Left renal cortex interstitium (tissue), 4 donors: ENCODE results near the gene ZNF354C. TPM values are rescaled to one million over a fixed set of nuclear protein-coding genes. Genes with fewer than 3 reads are reported as not detected.

Experiments
- DNase-seq, 4 donors: peaks; one replicate each; pipeline ENCODE4 v3.0.0-alpha.2; 2013; ENCODE audit warnings: low read depth in 4 of 4, low spot score in 2 of 4, missing footprints in 1 of 4
- polyA plus RNA-seq, 4 donors: library from polyadenylated mRNA; unstranded; fragments of 120-200 nt; gene quantifications; one replicate each; pipeline ENCODE4 v1.2.1, GENCODE V29; 2013; ENCODE audit not compliant: insufficient read length in 4 of 4

Gene ZNF354C
- polyA plus RNA-seq, 4 donors: 15.8 to 17.4 (median 16.6) TPM

DNA sequence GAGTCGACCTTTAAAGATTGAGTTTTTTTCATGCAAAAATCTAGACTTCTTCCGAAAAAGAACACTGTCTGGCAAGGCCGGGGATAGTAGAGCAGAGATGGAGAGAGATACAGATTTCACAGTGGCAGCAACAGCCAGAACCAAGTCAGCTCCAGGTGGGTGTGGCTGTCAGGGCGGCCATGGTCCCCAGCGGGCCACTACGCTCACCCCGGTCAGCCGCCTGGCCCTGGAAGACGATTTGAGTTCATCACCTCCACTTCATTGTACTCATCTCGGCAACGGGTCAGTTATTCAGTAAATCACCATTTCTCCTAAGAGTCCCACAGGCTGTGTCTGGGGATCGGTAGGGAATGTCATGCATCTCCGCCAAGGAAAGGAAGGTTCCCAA, 53.0 kb downstream of the ZNF354C start:
- no peak for DNase-seq

DNA sequence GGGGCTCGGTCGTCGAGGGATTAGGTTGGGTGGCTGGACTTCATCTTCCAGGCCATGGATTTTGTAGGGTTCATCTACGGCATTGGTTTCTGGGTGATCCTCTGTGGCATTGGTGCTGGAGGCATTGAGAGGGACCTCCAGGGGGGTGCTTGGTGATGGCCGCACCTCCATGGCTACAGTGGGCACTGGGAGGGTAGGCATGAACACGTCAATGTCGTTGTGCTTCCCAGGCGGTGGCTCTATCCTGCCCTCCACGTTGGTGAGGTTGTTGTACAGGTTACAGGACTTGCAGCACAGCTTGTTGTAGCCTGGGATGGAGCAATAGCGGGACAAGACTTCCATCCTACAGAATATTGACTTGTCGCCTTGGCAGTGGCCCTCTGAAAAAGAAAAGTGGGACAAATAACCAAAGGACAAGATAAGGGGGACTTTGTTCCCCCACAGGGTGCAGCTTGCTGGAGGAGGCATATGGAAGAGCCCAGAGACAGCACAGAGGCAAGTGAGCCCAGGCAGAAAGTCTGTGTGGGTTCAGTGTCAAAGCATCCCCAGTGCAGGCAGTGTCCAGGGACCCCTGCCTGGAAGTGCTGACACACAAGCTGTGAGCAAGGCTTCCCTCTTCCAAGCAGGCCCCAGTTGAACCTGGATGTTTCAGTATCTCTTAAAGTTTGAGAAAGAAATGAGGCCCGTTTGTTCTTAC, 53.9 kb downstream of the ZNF354C start:
- no peak for DNase-seq

DNA sequence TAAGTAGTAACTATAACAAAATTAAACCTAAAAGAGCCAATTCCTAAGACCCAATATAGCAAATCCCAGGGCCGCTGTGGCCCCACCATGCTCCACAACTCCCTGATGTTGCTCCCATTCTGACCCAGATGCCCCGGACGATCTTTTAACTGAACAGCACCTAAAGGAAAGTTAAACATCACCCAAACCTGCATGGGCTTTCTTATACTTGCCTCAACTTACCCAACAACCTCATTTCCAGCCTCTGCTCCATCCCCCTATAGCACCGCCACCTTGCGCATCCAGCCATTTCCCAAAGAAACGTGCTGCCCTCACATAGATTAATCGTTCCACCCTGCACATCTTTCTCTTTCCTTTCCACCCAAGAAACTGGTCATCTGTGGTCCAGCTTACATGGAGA, 54.6 kb downstream of the ZNF354C start:
- DNase-seq: no peak

DNA sequence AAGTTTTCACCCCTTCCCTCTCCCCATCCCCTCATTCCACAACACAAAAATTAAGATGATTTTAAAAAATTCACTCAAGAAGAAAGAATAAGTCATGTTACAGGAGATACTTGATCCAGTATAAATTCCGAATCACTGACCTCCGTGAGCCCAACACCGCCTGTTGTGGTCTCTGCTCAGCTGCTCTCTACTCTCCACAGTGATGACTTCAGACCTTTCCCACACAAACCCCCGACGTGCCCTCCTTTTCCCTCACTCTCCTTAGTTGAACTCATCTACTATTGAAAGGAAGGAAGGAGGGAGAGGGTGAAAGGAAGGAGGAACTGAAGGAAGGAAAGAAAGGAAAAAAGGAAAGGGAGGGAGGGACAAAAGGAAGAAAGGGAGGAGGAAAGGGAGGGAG, 55.1 kb downstream of the ZNF354C start:
- DNase-seq: no peak

DNA sequence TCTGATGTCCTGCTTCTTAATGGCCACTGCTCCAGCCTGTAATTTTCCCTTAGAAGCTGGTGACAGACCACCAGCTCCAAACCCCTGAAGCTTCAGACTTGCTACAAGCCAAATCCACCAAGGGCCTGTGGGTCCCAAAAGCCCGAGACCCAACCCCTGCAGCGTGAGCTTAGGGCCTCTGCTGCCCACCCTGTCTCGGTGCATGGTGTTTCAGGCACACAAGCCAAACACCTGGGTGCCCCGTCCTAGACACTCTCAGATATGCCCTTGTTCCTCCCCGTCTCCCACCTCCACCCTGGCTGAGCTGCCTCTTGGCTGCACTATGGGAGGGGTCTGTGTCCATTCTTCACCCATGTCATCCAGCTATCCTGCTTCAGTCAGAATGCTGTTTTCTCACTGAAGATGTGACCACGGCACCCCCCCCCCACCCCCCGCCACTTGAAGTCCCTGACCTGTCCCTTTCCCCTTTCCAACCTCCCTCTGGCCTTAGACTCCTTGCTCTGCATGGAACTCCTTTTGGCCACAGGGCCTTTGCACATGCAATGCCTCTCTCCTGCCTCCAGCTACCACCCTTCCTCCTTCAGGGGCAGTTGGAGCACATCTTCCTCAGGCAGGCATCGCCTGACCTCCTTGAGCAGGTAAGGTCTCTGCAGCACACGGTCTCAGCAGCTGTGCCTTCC, 55.8 kb downstream of the ZNF354C start:
- DNase-seq: no peak

DNA sequence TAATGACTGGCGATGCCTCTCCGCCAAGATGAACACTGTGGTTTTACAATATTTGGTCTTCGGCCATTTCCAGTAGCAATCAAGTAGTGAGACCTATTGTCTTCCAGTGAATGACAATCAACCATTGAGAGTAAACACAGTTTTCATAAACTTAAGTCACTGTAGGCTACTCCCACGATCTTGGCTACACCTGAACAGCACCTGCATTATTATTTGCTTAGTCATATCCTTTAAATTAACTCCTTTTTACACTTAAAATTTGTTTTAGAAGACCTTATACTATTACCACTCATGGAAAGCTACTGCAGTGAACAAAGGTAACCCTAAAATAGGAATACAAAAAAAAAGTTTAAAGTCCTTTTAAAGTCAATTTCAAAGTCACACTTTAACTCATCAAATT, 58.2 kb downstream of the ZNF354C start:
- DNase-seq: no peak

DNA sequence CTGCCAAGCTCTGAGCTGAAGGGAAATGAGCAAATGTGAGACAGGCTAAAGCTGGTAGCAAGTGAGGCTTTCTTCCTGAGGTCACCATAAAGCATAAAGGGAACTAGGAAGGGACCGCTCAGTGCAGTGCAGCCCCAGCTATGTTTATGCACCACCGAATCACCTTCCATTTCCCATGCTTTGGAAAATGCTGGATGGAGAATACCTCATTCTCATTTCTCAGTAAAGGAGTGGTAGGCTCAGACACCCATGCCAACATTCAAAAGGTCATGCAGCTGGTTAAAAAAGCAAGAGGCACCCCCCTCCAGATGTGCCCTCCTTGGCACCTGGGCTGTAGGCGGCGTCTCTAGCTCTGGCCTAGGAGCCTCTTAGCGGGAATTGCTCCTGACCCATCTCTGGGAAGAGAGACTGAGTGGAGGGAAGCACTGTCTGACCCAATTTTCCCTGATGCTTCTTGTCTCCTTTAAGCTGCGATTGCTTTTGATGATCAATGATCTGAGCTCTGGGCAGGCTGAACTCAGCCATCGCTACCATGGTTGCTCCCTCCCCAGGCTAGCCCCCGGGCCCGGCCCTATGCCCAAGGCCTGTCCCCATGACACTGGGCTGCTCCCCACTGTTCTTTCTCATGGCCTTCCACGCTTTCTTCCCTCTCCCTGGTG, 58.7 kb downstream of the ZNF354C start:
- DNase-seq: no peak

DNA sequence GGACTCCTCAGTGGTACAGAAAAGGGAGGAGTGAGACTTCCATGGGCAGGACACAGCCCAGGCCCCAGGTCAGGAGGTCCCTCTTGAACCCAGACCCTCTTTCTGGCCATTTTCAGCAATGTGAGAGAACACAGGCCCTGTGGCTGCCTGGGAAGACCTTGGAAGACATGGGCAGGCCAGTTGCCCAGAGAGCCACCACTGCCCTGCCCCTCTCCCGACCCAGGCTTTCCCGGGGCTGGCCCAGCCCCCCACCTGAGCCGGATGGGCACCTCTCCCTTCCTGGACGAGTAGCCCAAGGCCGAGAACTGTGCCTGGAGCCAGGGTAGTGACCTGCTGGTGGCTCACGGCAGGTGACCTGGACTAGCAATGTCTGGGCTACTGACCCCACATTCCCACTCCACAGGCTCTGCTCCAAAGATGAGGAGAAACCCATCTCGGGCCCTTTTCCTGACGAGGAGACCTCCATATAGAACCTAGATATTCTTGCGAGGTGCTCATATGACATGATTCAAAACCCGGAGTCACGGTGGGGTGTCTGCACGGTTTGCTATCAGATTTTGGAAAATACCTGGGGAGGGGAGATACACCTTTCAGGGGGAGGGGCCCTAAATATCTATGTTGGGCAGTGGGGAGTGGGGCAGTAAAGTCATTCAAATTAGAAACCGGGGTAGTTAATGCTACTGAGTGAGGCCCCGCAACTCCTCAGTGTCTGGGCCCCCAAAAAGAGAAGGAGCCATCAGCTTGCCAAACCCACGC, 59.4 kb downstream of the ZNF354C start:
- DNase-seq: no peak

DNA sequence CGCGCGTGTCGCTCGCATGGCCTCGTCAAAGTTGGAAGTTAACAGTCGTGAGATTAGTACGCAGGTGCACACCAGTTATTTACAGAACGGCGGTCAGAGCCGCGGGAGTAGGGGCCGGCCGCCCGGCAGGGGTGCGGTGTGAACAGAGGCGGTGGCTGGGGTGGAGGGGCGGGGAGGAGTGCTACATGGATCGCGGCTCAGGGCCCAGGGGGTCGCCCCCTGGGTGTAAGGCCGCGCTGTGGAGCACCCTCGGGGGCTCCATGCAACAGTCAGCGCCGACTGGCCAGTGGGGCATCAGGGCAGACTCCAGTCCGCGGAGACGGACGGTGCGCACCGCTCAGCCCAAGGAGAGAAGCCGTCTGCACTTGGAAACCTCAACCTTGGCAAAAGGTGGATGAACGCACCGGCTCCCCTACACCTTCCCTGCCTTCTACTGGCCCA, 60.3 kb downstream of the ZNF354C start:
- no peak for DNase-seq

DNA sequence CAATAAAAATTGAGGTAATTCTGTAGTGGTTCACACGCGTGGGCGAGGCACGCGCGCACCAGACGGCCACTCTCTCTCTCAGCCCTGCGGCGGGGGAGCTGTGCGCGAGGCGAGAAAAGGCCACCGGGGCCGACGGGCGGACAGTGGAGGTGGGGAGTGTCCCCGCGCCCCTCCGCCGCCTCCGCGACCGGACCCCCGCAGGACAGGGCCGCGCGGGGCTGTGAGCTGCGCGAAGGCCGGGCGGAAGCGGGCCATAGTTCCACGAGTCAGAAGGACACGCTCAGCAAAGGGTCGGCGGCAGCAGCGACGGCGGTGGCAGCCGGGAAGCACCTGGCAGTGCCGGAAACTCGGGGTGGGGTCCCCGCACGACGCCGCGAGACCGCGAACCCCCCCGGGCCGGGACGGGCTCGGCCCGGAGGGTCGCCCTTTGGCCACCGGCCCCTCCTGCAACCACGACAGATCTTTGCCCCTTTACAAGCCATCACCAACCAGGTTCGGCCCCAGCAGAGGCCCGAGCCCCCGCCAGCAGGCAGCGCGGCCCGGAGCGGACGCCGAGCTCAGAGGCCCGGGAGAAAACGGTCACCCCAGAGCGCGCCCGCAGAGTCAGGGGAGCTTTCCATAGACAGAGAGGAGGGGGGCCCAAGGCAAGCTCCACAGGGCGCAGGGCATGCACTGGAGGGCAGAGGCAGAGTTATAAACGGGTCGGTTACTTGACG, 60.9 kb downstream of the ZNF354C start:
- DNase-seq: no peak

DNA sequence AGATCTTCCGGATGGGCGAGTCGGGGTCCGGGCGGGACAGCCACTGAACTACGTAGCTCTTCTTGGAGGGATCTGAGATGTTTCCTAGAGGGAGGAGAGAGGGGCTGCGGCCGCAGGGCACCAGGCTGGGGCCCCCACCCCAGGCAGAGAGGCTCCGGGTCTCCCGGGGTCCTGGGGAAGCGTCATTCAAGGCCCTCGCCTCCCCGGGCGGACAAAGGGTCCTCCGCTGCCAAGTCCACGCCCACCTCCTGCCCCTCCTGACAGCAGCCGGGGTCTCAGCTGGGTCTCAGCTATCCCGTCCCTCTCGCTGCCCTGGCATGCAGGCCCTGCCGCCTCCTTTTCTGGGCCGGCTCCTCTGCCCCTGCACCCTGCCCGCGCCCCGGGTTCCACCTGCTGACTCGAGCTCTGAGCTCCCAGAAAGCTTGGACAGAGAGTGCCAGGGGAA, 61.5 kb downstream of the ZNF354C start:
- no peak for DNase-seq

DNA sequence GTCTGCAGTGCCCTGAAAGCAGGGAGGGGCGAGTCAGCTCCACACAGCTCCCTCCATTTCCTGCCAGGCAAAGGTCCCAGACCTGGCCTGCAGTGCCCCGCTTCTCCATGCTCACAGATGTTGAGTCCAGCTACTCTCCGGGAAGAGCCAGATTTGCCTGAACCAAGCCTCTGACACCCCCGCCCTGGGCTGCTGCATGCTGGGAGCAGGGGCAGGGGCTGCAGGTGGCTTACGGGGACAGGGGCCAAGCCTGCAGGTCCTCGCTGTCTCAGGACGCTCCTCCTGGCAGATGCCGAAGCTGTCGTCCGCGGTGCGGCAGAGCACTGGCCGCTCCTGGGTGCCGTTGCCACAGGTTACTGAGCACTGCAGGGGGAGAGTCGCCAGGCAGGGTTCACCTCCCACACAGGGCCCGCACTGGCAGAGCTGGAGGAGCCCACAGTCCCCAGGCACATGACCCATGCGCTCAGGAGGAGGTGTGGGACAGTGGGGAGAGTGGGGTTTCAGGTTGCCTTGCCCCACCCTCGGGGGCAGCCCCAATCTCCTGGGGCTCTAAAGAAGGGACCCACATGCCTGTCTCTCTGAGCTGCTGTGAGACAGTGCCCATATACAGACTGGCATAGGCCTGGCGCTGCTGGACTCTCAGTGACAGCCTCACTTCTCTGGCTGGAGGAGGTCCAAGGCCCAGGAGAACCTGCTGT, 62.4 kb downstream of the ZNF354C start:
- DNase-seq: no peak

DNA sequence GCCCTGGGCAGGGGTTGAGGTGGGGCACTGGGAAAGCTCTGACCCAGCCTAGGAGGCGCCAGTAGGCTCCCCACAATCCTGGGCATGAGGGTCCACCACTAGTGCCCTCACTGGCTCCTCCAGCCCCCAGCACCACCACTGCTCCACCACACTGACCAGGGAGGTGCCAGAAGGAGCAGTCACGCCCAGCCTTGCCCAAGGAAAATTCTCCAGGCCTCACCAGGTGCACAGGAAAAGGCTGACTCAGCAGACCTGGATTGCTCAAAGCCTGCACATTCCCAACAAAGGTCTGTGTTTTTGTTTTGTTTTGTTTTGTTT, 62.9 kb downstream of the ZNF354C start:
- DNase-seq: no peak

DNA sequence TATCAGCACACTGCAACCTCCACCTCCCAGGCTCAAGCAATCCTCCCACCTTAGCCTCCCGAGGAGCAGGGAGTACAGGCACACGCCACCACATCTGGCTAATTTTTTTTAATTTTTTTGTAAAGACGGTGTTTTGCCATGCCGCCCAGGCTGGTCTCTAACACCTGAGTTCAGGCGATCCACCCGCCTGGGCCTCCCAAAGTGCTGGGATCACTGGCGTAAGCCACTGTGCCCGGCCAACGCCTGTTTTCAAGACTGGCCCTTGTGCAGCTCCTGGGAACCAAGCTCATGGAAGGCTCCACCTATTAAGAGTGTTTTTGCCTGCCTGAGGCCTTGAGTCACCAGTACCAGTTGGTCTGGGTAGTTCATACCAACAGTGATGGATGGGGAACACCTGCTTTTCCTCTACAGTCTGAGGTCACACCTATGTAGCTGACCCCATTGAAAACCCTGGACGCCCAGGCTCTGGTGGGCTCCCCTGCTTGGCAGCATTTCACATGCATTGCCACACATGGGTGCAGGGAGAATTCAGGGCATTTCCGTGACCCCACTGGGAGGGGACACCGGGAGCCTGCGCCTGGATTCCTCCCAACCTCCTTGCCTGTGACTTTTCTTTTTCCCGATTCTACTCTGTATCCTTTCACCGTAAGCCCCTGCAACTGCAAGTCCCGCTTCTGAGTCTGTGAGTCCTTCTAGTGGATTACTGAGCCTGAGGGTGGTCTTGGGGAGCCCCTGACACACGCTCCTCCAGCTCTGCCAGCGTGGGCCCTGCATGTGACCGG, 63.5 kb downstream of the ZNF354C start:
- no peak for DNase-seq

DNA sequence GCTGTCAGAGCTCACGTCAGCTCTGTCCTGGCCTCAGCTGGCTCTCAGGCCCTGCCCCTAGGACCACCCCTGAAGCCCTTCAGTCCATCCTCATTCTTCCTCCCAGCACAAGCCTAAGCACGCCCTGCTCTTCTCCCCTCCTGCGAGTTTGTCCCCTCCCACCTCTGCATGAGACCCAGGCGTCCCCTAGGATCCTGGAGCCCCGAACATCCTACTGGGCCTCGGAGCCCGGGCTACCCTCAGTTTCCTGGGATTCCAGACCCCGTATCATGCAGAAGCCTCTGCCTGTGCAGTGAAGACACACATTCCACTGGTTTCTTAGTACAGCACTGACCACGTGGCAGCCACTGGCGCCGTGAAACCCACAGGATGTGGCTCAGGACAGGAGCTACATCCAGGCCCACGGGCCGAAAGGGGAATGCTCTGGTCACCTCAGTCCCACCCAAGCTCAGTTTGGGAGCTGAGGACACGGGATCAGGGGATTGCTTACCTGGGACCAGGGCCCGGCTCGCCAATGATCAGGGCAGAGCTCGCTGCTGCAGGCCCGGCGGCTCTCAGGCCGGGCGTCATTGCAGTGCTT, 64.2 kb downstream of the ZNF354C start:
- DNase-seq: no peak

DNA sequence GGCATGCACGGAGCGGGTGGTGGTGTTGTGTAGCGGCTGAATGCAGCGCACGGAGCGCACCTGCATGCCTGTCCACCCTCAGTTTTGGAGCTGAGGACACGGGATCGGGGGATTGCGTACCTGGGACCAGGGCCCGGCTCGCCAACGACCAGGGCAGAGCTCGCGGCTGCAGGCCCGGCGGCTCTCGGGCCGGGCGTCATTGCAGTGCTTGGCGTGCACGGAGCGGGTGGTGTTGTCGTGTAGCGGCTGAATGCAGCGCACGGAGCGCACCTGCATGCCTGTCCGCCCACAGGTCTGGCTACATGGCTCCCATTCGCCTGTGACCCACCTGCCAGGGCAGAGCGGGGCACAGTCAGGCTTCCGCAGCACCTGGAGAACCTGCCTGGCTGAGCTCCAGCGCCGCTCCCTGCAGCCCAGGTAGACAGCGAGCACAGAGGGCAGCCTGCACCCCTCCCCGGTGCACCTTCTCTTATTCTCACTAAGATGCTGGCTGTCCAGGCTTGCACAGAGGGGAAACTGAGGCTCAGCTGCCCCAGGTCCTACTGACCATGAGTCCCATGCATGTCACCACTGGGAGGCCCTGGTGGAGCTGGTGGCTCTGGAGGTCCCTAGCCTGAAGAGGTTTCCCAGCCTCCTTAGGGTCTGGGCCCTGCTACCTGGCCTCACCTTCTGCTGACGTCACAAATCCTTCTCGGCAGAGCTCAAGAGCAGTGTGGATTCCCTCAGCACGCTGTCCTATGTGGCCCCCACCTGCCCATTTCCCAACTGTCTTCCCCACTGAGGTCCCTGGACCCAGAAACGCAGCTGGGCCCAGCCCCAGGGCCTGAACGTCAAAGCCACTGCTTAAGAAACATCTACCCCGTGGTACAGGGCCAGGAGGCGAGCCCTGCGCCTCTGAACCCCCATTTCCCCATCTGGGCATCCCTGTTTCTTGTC, 64.9 kb downstream of the ZNF354C start:
- no peak for DNase-seq

DNA sequence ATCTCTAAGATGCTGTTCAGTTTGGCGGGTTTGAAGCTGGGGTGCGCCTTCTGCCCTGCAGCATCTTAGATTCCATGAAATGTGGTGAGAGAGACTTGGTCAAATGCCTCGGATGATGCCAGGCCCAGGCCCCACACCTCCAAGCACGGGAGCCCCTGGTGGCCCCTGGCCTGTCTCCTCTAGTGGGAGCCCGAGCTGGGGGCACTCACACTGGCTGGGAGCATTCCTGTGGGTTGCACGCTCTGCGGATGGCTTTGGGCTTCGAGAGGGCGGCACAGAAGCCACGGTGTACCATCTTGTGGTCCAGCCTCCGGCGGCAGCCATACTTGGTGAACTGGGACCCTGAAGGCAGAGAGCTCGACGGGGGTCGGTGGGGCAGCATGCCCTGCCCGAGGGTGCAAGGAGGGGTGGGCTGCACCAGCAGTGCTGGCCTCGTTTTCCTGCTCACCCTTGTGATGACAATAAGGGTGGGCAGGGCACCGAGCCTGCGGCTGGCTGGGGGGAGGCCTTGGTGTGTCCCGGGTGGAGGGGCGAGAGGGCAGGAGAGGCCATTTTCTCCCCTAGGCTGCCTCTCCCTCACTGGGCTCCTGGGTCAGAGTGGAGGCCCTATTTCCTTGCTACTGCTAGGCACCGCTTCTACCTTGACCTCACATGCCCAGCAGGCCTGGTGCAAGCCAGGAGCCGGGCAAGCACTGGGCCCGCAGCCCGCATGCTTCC, 65.8 kb downstream of the ZNF354C start:
- DNase-seq: no peak
